Stimulated activated CD8-positive, alpha-beta memory T cell treated with anti-CD3 and anti-CD28 coated beads, Interleukin-15, amount 100 ng/mL, for 24 hours (primary cell): ENCODE measurements around the gene ITPRID2.

Experiments
- DNase-seq: peaks from one replicate; pipeline ENCODE4 v3.0.0-alpha.2; 2020; ENCODE audit warnings: low read depth

ITPRID2 gene

GRCh38 chr2:181891258-181891965, at the start of gene ITPRID2:
Gene ITPRID2 (plus strand): TSS chr2:181891730. CDS start chr2:181892067, 337 bp downstream.
- DNase-seq, result peak; percentile 44

DNA sequence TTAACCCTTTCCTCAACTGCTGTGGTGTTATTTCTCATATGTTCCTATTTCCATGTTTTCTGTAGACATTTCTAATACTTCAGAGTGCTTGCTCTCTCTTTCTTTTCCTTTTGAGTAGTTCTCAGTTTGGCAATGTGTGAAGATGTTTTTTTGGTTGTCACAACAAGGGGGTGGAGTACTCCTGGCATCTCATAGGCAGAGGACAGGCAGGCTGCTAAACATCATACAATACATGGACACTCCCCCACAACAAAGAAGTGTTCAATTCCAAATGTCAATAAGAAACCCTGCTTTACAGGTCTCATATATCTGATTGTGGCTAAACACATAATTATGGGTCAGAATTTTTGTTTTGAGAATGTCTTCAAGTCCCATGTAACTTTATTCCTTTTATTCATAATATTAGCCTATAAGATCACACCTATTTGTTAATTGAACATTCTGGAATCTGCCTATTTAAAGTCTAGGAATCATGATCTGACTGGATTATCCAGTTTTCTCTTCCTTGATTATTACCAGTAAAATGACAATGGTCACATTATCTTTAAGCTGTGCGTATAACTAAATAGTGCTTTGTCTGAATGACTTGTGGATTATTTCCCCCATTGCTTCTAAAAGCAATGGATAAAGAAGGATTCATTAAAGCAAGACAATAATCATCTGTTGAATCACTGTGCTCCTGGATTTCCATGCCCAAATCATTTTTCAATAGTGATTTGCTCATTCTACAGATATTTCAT, 46.8 kb upstream of the ITPRID2 start:
- DNase-seq, result no peak

GRCh38 chr2:181846399-181847197, 44.9 kb upstream of the ITPRID2 start:
- no peak for DNase-seq

- DNase-seq, result no peak
Observed at GRCh38 chr2:181847198-181847556, 44.4 kb upstream of the ITPRID2 start.

GRCh38 chr2:181847702-181848101, 43.8 kb upstream of the ITPRID2 start:
- no peak for DNase-seq

DNA sequence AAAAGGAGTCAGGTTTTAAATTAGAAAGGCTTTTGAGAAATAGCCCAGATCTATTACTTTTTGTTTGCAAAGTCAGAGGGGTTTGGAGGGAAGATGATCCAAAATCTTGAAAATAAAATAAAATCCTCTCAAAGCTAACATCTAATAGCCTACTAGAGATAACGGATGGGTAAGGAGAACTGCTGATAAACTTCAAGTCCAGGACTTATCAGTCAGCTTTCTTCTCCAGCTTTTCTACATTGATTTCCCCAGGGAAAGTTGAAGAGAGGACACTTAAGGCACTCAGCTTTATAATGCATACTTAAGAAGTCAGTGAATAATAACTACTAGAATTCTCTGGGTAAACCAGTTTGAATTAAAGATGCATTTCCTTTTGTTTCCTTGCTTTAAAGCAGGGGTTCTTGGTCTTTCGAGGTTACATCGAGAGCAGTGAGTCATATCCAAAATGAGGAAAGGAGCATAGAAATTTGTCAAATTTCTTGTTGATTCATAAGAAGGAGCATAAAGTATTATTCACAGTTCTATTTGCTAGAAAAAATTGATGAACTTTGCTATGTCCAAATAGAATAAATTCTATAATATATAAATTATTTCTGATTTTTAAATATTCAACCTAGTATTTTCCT, 43.2 kb upstream of the ITPRID2 start:
- DNase-seq, result no peak

DNA sequence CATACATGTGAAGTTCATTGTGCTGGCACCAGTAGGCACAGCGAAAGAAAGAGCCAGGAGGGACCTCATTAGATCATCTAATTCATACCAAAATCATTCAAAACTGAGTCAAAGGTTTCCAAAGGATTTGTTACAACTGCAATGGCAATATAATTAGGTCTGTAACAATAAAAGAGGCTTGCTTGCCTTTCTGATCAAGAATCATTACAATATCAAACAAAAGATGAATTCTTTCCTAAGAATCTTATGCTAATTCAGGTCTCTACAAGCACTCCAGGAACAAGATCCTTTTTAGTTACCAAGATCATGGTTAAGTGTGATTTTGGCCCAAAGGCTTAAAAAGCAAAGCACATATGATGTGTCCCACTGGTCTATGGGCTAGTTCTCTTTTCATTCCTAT, 41.9 kb upstream of the ITPRID2 start:
- DNase-seq, result no peak

DNA sequence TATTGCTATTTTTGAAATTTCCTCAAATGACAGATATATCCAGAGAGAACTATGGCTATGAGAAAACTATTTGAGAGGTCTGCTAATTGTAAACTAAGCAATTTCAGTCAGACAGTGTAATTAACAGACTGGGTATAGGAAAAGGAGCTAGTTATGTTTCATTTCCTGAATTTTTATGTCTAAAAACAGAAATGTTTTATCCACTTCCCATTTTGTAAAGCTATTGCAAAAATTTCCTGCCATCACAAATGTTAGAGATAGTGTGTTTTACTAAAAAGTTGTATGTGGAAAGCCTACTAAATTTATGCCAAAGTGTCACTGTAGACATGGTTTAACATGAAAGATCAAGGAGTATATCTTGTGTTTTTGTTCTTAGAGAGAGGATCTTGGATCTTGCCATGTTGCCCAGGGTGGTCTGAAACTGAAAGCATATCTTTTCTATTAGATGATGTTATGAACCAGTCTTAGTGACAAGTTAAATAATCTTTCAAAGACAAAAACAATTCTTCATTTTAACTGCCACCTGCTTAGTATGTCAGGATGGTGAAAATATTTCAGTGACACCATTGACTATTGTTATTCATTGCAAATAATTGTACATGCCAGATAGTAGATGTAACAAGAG, 40.5 kb upstream of the ITPRID2 start:
- no peak for DNase-seq

GRCh38 chr2:181851726-181852125, 39.8 kb upstream of the ITPRID2 start:
- DNase-seq, result no peak

DNA sequence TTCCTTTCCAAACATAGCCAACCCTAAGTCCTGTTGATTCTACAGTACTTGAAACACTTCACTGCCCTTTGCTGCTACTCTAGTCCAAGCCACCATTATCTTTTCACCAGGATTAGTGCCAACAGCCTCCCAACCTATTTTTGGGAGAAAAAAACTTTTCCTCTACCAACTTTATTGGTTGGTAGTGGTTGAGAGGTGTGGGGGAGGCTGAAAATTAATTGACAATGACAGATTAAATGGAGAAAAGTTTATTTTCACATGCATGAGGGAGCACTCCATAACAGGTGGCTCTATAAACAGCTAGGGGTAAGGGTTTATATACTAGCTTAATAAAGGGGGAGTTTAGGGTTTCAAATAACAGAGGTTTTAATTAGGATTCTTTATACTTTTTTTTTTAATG, 37.8 kb upstream of the ITPRID2 start:
- DNase-seq, result no peak

GRCh38 chr2:181857483-181857882, 34.0 kb upstream of the ITPRID2 start:
- no peak for DNase-seq

DNA sequence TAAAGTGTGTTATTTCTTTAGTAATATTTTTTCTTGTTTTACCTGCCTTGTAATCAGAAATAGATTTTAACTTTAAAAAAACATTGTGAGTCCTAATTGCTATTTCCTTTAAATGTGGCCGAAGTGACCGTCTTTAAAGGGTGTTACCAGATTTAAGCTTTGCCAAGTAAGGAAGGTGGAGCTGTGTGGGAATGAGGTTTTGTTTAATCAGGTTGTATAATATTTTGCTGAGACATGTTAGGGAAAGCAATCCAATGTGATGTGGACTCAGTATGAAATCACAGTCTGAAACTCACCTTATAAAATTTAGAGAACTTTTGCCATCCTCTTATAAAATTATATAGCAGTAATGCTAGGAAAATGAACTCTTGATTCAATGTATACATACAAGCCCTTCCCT, 32.9 kb upstream of the ITPRID2 start:
- DNase-seq, result no peak

DNA sequence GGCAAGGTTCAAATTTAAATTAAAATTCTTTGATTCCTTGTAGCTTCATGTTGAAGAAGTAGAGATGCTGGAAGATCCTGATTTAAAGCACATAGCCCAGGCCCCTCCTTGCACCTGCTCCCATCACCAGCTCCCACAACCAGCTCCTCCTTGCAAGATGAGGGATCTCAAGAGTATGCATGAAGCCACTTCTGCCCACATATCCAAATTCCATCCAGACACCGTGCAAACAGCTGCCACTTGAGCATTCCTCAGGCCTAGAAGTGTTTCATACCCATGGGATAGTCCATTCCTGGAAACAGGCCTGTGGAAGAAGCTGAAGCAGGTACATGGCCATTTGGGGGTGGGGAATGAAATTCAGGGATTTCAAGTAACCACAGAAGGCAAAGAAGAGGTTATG, 32.4 kb upstream of the ITPRID2 start:
- no peak for DNase-seq

GRCh38 chr2:181859803-181860202, 31.7 kb upstream of the ITPRID2 start:
- no peak for DNase-seq

DNA sequence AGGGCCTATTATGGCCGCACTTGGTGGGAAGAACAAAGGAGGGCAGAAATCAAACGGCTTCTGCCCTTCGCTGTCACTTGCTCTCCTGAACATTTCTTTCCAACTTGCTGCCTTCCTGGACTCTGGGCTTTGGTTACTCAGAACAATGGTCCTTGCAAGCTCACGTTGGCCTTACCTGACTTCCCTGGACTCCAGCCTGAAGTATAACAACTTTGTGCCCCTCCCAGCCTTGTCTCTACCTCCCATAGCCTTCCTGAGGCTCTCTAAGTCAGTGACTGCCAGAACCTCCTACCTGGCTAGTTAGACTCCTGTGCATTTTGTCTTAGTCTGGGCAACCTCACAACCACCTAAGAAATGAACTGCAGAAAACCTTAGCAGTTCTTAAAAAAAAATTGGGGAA, 30.2 kb upstream of the ITPRID2 start:
- DNase-seq, result no peak

DNA sequence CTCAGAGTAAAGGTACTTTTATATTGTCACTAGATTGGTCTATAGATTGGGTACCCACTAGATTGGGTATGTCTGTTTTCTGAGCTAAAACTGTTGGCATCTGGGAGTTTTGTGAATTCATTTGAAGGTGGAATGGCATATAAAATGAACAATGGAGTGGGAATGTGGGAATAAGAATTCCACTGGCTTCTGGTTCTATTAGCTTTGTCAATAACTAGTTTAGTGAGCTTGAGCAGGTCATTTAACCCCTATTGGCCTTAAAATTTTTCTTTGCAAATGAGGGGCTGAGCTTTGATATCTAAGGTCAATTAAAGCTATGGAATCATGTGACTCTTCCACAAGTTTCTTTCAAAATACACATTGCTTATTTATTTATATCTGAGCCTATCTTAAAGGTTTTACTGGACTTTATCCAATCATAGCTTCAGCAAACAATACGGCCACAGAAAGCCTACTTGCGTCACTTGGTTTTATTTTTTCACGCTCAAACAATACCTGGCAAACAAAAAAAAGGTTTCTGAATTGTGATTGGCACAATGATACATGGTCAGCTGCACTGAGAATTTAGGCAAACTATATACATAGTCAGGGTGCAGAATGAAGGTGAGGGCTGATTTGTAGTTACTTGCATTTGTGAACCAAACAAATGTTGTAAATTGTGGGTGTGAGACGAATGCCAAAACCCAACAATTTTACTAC, 28.8 kb upstream of the ITPRID2 start:
- DNase-seq, result no peak

DNA sequence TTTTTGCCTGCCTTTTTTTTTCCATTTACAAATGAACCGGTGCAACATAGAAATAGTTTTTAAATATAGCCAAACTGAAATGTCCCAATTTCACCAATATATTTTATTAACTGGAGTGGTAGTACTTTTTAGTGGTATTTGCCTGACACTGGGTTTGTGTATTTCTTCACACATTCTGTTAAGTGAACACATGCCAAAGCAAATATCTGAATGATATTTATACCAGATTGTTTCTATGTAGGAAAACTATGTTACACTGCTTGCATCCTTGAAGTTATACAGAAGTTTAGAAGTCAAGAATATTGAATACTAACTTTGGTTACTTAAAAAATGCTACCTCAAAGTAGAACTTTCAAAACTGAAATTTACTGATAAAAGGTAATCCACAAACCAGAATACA, 19.4 kb upstream of the ITPRID2 start:
- no peak for DNase-seq

DNA sequence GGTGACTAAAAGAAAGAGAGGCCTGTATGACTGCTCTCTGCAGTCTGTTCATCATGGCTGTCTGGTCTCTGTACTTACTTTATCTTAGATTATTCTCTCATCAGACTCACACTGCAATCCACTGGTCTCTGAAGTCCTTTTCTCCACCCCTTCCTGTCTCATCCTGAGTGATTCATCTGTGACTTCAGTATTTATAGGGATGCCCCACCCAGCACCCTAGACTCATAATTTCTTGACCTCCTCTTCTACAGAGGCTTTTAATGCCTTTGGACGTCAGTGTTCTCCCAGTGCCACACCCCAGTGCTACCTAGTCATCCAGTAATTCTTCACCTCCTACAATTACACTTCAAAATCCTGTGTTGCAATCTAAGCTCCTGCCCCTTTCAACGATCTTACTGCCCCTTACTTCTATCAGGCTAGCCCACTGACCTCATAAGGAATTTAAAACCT, 14.9 kb upstream of the ITPRID2 start:
- no peak for DNase-seq

DNA sequence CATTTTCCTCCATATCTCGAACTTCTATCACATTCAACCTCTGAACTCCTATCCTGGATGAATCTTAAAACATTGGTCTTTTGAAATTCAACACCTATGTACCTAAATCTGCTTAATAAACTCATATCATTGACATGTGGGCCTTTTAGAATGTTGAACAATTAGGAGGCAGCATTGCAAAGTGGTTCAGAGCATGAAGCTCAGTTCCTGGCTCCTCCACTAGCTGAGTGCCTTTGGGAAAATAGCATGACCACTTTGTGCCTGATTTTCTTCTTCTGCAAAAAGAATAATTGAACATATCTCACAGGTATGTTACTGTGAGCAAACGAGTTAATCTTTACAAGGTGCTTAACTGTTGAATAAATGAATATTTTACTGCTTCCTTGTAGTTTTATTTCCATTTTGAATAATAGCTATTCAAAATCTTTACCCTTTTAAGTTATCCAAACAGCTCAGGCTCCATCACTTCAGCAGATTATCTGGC, 14.3 kb upstream of the ITPRID2 start:
- no peak for DNase-seq

- no peak for DNase-seq
Observed at GRCh38 chr2:181878448-181878847, 13.1 kb upstream of the ITPRID2 start.

GRCh38 chr2:181879295-181879694, 12.2 kb upstream of the ITPRID2 start:
- no peak for DNase-seq
